ENCODE measurements around the gene CLEC10A.
A peak's percentile ranks its signal among the peaks of the same experiment; 100 is the strongest.

CLEC10A gene

GRCh38 chr17:7048968-7049367 lies 31.1 kb downstream of the CLEC10A start:
- DNase-seq (ENCODE audit: low read depth), result no peak
- H3K4me3 ChIP-seq (ENCODE audit: low read depth, low read length), result no peak overlapping the region
- TF ChIP-seq CTCF (IDR thresholded peaks at IDR 0.05; ENCODE audit: insufficient read depth, low read depth, low read length, missing control alignments), result no peak

- DNase-seq (ENCODE audit: low read depth), result no peak
- no peak for TF ChIP-seq CTCF (IDR thresholded peaks at IDR 0.05; ENCODE audit: insufficient read depth, low read depth, low read length, missing control alignments)
- no peak overlapping the region for H3K4me3 ChIP-seq (ENCODE audit: low read depth, low read length)
These were observed 32.5 kb downstream of the CLEC10A start for GRCh38 chr17:7047566-7047965.

GRCh38 chr17:7046725-7047397 lies 33.2 kb downstream of the CLEC10A start:
- DNase-seq (ENCODE audit: low read depth), result peak; percentile 89
- H3K4me3 ChIP-seq (ENCODE audit: low read depth, low read length), result peak overlapping the region; percentile 57

- DNase-seq (ENCODE audit: low read depth), result no peak
- no peak for TF ChIP-seq CTCF (IDR thresholded peaks at IDR 0.05; ENCODE audit: insufficient read depth, low read depth, low read length, missing control alignments)
- peak overlapping the region; percentile 57 for H3K4me3 ChIP-seq (ENCODE audit: low read depth, low read length)
These were observed 33.8 kb downstream of the CLEC10A start for GRCh38 chr17:7046127-7046724.

- H3K4me3 ChIP-seq (ENCODE audit: low read depth, low read length), result peak overlapping the region; percentile 57
- peak; percentile 82 for DNase-seq (ENCODE audit: low read depth)
- peak; percentile 59 for TF ChIP-seq CTCF (IDR thresholded peaks at IDR 0.05; ENCODE audit: insufficient read depth, low read depth, low read length, missing control alignments)
These were observed 34.4 kb downstream of the CLEC10A start for GRCh38 chr17:7045492-7046126.

GRCh38 chr17:7043497-7044198 lies 36.4 kb downstream of the CLEC10A start, which contains the start of gene SLC16A11:
Gene SLC16A11 (minus strand): TSS chr17:7044092. CDS start chr17:7043513, 579 bp downstream.
- H3K4me3 ChIP-seq (ENCODE audit: low read depth, low read length), result no peak within 1 kb of the TSS
- no peak for DNase-seq (ENCODE audit: low read depth)
- TF ChIP-seq CTCF (IDR thresholded peaks at IDR 0.05; ENCODE audit: insufficient read depth, low read depth, low read length, missing control alignments), result no peak

- TF ChIP-seq CTCF (IDR thresholded peaks at IDR 0.05; ENCODE audit: insufficient read depth, low read depth, low read length, missing control alignments), result no peak
- DNase-seq (ENCODE audit: low read depth), result no peak
- H3K4me3 ChIP-seq (ENCODE audit: low read depth, low read length), result no peak overlapping the region
These were observed 36.9 kb downstream of the CLEC10A start for GRCh38 chr17:7043182-7043496.
